Ovary (tissue), 9 donors: ENCODE measurements around the gene GALNT10. TPM values are rescaled to one million over a fixed set of nuclear protein-coding genes. Genes with fewer than 3 reads are reported as not detected.

Experiments
- DNase-seq, 5 donors: peaks; one replicate each; pipeline ENCODE4 v3.0.0-alpha.2; 2019 to 2020
- H3K27ac ChIP-seq, 2 donors: fragments of 200-600 bp; one replicate each; pipeline versions ENCODE4 v1.5.1 to v1.8.0; 2019 to 2022
- H3K27me3 ChIP-seq: fragments of 200-600 bp; one replicate; pipeline ENCODE4 v1.8.0; 2022
- H3K36me3 ChIP-seq: fragments of 200-600 bp; sonication (generic); one replicate; pipeline ENCODE4 v1.5.1; 2019
- H3K4me1 ChIP-seq: one replicate; pipeline ENCODE4 v1.8.1; 2013; ENCODE audit warnings: mild to moderate bottlenecking, moderate library complexity; ENCODE audit not compliant: insufficient read depth
- H3K4me3 ChIP-seq: fragments of 200-600 bp; sonication (generic); one replicate; pipeline ENCODE4 v1.5.1; 2017
- H3K9me3 ChIP-seq, 2 donors: fragments of 200-600 bp in 1 of 2; sonication (generic) in 1 of 2; one replicate each; pipeline versions ENCODE4 v1.5.1 to v1.8.1; 2013 to 2019; ENCODE audit warnings: mild to moderate bottlenecking in 1 of 2, moderate library complexity in 1 of 2
- EP300 ChIP-seq: sonication (generic); formaldehyde crosslinking; IDR thresholded peaks from one replicate; pipeline ENCODE4 v1.6.1; 2017; ENCODE audit warnings: antibody characterized with exemption
- POLR2A ChIP-seq: fragments of 450-650 bp; IDR thresholded peaks from one replicate; pipeline ENCODE4 v1.6.1; 2017; ENCODE audit warnings: antibody characterized with exemption, mild to moderate bottlenecking, moderate library complexity
- WGBS, 3 donors: extraction: QIAGEN DNeasy Blood & Tissue Kit in 1 of 3; methylation state at CpG; one replicate each; pipeline versions ENCODE4 v1.1.5 to v1.1.7; 2013 to 2017; 5-methylcytosine and 5-hydroxymethylcytosine counted together
- intact Hi-C, 4 donors: fragments of 100-400 bp; cut with DNase I; formaldehyde crosslinking; loops; one replicate each; pipeline versions ENCODE4 v1.11.0 to v1.15.1; 2022 to 2023
- polyA plus RNA-seq, 2 donors: library from polyadenylated mRNA; stranded (reverse); fragments of 200-250 nt in 1 of 2; fragments of 350-450 nt in 1 of 2; fragmentation: Illumina TruSeq in 1 of 2; extraction: RNeasy Lipid Tissue Mini Kit (QIAGEN cat#74804) in 1 of 2; gene quantifications; one replicate each; pipeline ENCODE4 v1.2.3, GENCODE V29; 2013 to 2014
- total RNA-seq, 7 donors: library from RNA; depleted of rRNA in 2 of 7; stranded (reverse); fragments of >200 nt in 2 of 7; fragmentation: NEBNext Ultra II Directional in 3 of 7; extraction: Animal tissue kit (Norgen Biotek cat#: 25700) in 3 of 7; gene quantifications; one replicate each; pipeline versions ENCODE4 v1.1.0 to v1.2.4, GENCODE V29; 2016 to 2023
- TF ChIP-seq, protein P1 (sequence below), 3 donors: fragments of 450-650 bp in 2 of 3; fragments of 200-600 bp in 1 of 3; IDR thresholded peaks; one replicate each; pipeline versions ENCODE4 v1.5.1 to v1.8.0; 2016 to 2022; ENCODE audit warnings: antibody characterized with exemption in 3 of 3, mild to moderate bottlenecking in 1 of 3
- donor health status: DM: no; HTN: no; CAD: no; lungs with moderate emphysema.
- donor health status: DM: no; HTN: no; CAD: no.
- donor health status: Bipolar disorder and iron deficiency.
- donor health status: DM: yes; HTN: yes; CAD: no.
- donor health status: DM: no; HTN: no; CAD: no.
- donor health status: DM: yes; HTN: yes; CAD: no.

GALNT10 gene
- total and polyA plus RNA-seq, 9 donors, result 34.5 to 206 (median 88.7) TPM

DNA sequence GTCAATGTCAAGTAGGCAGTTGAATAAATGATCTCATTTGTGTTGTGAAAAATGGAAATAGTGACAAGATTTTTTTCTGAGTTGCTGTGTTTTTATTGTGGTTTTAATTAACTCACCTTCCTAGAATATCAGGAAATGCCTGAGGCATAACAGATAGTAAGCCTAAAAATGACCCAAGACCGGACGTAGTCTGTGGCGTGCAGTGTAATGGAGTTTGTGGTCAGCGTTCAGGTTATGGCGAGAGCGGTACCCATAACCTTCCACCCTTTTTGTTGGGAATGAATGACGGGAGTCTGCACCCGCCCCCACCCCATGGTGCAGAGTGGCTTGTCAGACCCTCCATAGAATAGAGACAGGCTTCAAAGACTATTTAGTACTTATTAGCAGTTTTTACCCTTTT is 119.3 kb downstream of the GALNT10 start:
- H3K36me3 ChIP-seq, result no peaks in the 10 kb centered on the region
- no peaks in the 10 kb centered on the region for H3K4me1 ChIP-seq
- no peak overlapping the region for H3K27ac ChIP-seq
- 84 to 96% (median 94%) methylated on average over 8 of the region's 8 CpGs for WGBS, 3 donors
- intact Hi-C loops, result no loop called here
- TF ChIP-seq EP300 (no peak), POLR2A (no peak)
- TF ChIP-seq, protein P1, sequence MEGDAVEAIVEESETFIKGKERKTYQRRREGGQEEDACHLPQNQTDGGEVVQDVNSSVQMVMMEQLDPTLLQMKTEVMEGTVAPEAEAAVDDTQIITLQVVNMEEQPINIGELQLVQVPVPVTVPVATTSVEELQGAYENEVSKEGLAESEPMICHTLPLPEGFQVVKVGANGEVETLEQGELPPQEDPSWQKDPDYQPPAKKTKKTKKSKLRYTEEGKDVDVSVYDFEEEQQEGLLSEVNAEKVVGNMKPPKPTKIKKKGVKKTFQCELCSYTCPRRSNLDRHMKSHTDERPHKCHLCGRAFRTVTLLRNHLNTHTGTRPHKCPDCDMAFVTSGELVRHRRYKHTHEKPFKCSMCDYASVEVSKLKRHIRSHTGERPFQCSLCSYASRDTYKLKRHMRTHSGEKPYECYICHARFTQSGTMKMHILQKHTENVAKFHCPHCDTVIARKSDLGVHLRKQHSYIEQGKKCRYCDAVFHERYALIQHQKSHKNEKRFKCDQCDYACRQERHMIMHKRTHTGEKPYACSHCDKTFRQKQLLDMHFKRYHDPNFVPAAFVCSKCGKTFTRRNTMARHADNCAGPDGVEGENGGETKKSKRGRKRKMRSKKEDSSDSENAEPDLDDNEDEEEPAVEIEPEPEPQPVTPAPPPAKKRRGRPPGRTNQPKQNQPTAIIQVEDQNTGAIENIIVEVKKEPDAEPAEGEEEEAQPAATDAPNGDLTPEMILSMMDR (IDR thresholded peaks at IDR 0.05), result no peak
- DNase-seq, result no peak
- no peaks in the 10 kb centered on the region for H3K9me3 ChIP-seq
- no peak overlapping the region for H3K4me3 ChIP-seq
- H3K27me3 ChIP-seq, result no peaks in the 10 kb centered on the region

DNA sequence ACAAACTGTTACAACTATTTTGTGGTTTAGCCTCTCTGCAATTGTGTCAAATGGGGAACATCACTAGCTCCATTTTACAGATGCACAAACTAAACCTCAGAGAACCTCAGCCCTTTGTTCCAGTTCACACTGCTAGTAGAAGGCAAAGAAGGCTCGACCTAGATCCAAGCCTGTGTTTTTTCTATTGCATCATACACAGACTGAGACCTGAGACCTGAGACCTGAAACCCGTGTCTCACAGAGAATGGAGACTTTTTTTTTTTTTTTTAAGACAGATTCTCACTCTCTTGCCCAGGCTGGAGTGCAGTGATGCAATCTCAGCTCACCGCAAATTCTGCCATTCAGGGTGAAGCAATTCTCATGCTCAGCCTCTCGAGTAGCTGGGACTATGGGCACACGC is 120.8 kb downstream of the GALNT10 start:
- Histone ChIP-seq H3K4me1 (peaks cover 3% of the 10 kb centered on the region), H3K27me3 (no peaks in the 10 kb centered on the region), H3K36me3 (no peaks in the 10 kb centered on the region), H3K9me3 (no peaks in the 10 kb centered on the region), H3K4me3 (no peak overlapping the region), H3K27ac (no peak overlapping the region)
- no peak for DNase-seq
- 94 to 96% (median 95%) methylated on average over 5 of the region's 5 CpGs for WGBS, 3 donors
- intact Hi-C loops, result no loop called here
- TF ChIP-seq, protein P1 (IDR thresholded peaks at IDR 0.05), result no peak
- no peak for TF ChIP-seq POLR2A

DNA sequence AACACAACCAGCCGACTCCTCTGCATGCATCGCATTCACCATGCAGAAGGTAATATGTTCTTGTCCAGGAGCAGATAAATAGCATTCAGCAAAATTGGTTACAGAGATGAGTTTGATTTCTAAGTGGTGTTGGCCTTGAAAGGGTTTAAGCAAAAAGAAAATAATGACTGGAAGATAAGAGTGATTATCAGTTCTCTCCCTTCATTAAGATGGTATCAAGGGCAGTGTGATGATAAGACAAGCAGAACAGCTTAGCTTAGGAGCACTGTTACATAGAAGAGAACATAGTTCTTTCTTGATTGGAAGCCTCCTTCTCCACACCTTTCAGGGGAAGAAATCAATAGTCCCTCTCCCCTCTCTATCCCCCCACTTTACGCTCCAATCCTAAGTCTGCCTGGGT is 121.5 kb downstream of the GALNT10 start:
- Histone ChIP-seq H3K9me3 (no peaks in the 10 kb centered on the region), H3K27me3 (no peaks in the 10 kb centered on the region), H3K36me3 (no peaks in the 10 kb centered on the region), H3K4me3 (no peak overlapping the region), H3K27ac (no peak overlapping the region), H3K4me1 (peaks cover 6% of the 10 kb centered on the region)
- intact Hi-C loops, result no loop called here
- 91 to 93% (median 92%) methylated on average over 3 of the region's 3 CpGs for WGBS, 3 donors
- no peak for DNase-seq
- TF ChIP-seq POLR2A (no peak), EP300 (no peak)
- TF ChIP-seq, protein P1 (IDR thresholded peaks at IDR 0.05), result no peak

DNA sequence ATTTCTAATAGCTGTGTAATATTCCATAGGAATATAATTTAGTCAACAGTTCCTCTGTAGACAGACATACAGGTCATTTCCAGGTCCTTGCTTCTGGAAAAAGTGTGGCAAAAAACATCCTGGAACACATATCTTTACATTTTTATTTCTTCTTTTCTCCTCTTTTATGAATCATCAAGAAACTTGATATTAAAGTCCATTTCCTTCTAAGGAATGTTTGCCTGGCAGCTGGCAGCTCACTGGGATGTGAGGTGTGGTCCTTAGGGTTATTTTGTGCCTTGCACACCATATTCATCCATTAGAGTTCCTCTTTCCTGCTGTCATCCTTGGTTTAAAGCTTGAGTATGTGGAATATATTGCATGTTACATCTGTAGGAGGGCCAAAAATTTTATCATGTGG is 122.0 kb downstream of the GALNT10 start:
- Histone ChIP-seq H3K4me1 (peaks cover 6% of the 10 kb centered on the region), H3K27me3 (no peaks in the 10 kb centered on the region), H3K9me3 (no peaks in the 10 kb centered on the region), H3K4me3 (no peak overlapping the region), H3K27ac (no peak overlapping the region), H3K36me3 (no peaks in the 10 kb centered on the region)
- TF ChIP-seq POLR2A, result no peak
- TF ChIP-seq, protein P1 (IDR thresholded peaks at IDR 0.05), result no peak
- TF ChIP-seq EP300, result no peak
- intact Hi-C loops, result no loop called here
- DNase-seq, result no peak
